WERI-Rb-1 (cell line): ENCODE data around the gene DFFA.

Experiments used
- DNase-seq: peaks from one replicate; pipeline ENCODE4 v3.0.0-alpha.2; 2020
- H3K27ac ChIP-seq: fragments of 250-450 bp; sonication (Bioruptor Pico); 2 replicates; pipeline ENCODE4 v1.5.1; 2020; ENCODE audit warnings: mild to moderate bottlenecking, moderate library complexity
- H3K27me3 ChIP-seq: fragments of 250-450 bp; sonication (Bioruptor Pico); 2 replicates; pipeline ENCODE4 v1.5.1; 2021; ENCODE audit warnings: mild to moderate bottlenecking, low read depth, moderate library complexity; ENCODE audit not compliant: insufficient read depth, severe bottlenecking
- H3K36me3 ChIP-seq: fragments of 250-450 bp; sonication (Bioruptor Pico); 2 replicates; pipeline ENCODE4 v1.5.1; 2020; ENCODE audit warnings: mild to moderate bottlenecking, moderate library complexity
- H3K4me3 ChIP-seq: 2 replicates; pipeline ENCODE4 v1.5.1; 2011; ENCODE audit warnings: low read depth, mild to moderate bottlenecking, control low read depth, low read length
- H3K9me3 ChIP-seq: fragments of 250-450 bp; sonication (Bioruptor Pico); 2 replicates; pipeline ENCODE4 v1.5.1; 2021; ENCODE audit warnings: mild to moderate bottlenecking, moderate library complexity; ENCODE audit not compliant: severe bottlenecking
- CTCF ChIP-seq: IDR thresholded peaks from 2 replicates; pipeline ENCODE4 v1.5.1; 2011; ENCODE audit warnings: low read depth, mild to moderate bottlenecking, control low read depth, inconsistent platforms, low read length

Gene DFFA

DNA sequence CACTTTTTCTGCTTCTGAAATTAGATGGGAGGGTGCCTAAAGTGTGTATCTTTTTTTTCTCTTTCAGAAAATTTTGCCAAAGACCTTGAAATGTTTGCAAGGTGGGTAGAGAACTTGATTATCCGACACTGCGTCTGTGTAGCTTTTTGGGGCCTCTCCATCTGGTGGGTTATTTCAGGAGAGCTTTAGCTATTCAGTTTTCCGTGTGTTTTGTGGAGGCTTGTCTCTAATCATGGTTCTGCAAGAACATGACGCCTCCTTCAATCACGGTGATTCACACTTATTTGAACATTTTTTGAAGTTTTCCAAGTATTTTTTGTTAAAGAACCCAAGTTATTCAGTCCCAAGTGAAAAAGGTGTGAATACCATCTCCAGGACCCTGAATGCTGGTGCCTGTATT, 37.7 kb downstream of the DFFA start:
- H3K27ac ChIP-seq, result no peak overlapping the region
- H3K27me3 ChIP-seq, result no peaks in the 10 kb centered on the region
- no peak for TF ChIP-seq CTCF
- H3K9me3 ChIP-seq, result no peaks in the 10 kb centered on the region
- H3K4me3 ChIP-seq, result no peak overlapping the region
- H3K36me3 ChIP-seq, result peaks cover 16% of the 10 kb centered on the region
- no peak for DNase-seq

- no peak for TF ChIP-seq CTCF
- Histone ChIP-seq H3K27ac (no peak overlapping the region), H3K27me3 (no peaks in the 10 kb centered on the region), H3K36me3 (peaks cover 16% of the 10 kb centered on the region), H3K9me3 (no peaks in the 10 kb centered on the region), H3K4me3 (no peak overlapping the region)
- no peak for DNase-seq
These were observed 38.5 kb downstream of the DFFA start for GRCh38 chr1:10433790-10434189.

DNA sequence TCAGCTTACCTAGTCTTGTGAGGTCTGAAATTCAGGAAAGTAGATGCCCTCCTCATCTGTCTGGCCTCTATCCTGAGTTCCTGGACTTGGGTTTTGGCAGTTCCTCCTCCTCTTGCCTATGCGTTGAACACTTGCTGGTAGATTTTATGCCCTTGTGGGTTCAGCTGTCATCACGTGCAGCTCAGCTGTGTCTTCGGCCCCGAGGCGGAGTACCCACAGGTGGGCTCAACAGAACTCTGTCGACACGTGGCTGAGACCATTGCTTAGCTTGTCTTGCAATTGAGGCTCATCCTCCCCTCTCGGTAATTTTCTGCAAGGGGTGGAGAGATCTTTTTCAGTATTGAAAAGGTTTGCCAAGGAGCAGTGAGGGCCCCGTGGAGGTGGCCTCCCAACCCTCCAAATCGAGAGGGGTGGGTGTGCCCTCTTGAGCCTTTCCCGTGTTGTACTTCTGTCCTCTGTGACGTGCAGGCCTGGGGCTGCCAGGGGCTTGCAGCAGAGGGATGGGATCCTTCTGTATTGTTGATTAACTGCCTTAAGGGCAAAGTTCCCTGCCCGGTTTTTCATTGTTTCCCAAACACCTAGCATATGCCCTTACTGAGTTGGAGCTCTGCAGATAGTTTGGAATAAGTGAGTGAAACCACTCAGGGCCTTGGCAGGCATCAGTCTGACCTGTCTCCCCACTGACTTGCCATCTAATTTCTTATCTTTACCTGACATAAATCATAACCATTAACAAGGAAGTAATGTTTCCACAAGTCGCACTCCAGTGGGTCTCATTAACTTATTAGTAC, 39.2 kb downstream of the DFFA start:
- no peak for TF ChIP-seq CTCF
- H3K4me3 ChIP-seq, result no peak overlapping the region
- peaks cover 12% of the 10 kb centered on the region for H3K36me3 ChIP-seq
- H3K27ac ChIP-seq, result no peak overlapping the region
- H3K9me3 ChIP-seq, result no peaks in the 10 kb centered on the region
- DNase-seq, result no peak
- no peaks in the 10 kb centered on the region for H3K27me3 ChIP-seq

GRCh38 chr1:10431070-10431730, 41.1 kb downstream of the DFFA start:
- Histone ChIP-seq H3K27ac (peak overlapping the region; percentile 95), H3K36me3 (peaks cover 12% of the 10 kb centered on the region), H3K27me3 (no peaks in the 10 kb centered on the region), H3K9me3 (no peaks in the 10 kb centered on the region), H3K4me3 (peak overlapping the region; percentile 78)
- no peak for DNase-seq
- TF ChIP-seq CTCF, result no peak

- peak; percentile 97 for TF ChIP-seq CTCF
- H3K9me3 ChIP-seq, result no peaks in the 10 kb centered on the region
- H3K4me3 ChIP-seq, result peak within 1 kb of the TSS; percentile 78
- no peaks in the 10 kb centered on the region for H3K27me3 ChIP-seq
- H3K27ac ChIP-seq, result peak within 1 kb of the TSS; percentile 95
- DNase-seq, result peak; percentile 85
- peaks cover 12% of the 10 kb centered on the region for H3K36me3 ChIP-seq
These were observed 41.9 kb downstream of the DFFA start, which contains the start of gene CENPS for GRCh38 chr1:10430216-10431069. Gene CENPS (plus strand): TSS chr1:10430433. CDS start chr1:10430518, 85 bp downstream.
